ENCODE results near the gene ZNF407.

- no peak for TF ChIP-seq CTCF (IDR thresholded peaks at IDR 0.05 in 8 of 11, conservative IDR thresholded peaks at IDR 0.05 in 3 of 11)
- TF ChIP-seq POLR2AphosphoS5 (IDR thresholded peaks at IDR 0.05) = no peak
- TF ChIP-seq POLR2A (IDR thresholded peaks at IDR 0.05) = no peak
Observed at GRCh38 chr18:75089748-75090327, 492.2 kb downstream of the ZNF407 start.
